HG02588 (cell line): ENCODE data around the gene RERE.

Experiments used
- ATAC-seq: cut with Tn5 transposase; IDR thresholded peaks from one replicate; pipeline ENCODE4 v1.9.1; 2021; ENCODE audit warnings: mild to moderate bottlenecking, moderate library complexity; ENCODE audit not compliant: unreplicated experiment

Gene RERE

DNA sequence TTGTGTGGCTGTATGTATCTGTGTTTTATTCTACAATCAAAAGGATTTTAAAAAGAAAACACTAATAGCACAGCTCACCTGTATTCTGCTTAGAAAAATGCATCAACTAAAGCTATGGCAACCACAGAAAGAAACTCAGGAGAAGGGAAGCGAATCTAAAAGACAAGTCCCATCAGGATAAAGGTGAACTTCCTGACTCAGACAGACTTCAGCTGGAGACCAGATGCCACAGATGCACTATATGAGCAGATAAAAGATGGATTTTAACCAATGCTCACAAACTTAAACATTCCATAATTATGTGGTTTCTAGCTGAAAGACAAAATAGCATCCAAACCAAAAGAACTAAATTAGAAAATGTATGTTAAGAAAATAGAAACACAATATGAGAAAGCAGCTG, 231.0 kb downstream of the RERE start:
- ATAC-seq, result no peak

DNA sequence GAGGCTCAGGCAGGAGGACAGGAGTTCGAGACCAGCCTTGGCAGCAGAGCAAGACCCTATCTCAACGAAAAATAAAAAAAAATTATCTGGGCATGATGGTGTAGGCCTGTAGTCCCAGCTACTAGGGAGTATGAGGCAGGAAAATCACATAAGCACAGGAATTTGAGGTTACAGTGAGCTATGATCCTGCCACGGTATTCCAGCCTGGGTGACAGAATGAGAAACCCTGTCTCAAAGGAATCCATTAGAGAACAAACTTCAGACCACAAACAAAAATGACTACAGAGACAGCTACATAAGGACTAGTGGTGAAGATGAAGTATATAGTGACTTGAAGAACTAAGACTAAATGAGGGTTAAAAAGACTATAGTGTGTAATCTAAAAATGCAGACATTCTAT, 233.1 kb downstream of the RERE start:
- no peak for ATAC-seq

GRCh38 chr1:8583031-8583430, 234.4 kb downstream of the RERE start:
- no peak for ATAC-seq

DNA sequence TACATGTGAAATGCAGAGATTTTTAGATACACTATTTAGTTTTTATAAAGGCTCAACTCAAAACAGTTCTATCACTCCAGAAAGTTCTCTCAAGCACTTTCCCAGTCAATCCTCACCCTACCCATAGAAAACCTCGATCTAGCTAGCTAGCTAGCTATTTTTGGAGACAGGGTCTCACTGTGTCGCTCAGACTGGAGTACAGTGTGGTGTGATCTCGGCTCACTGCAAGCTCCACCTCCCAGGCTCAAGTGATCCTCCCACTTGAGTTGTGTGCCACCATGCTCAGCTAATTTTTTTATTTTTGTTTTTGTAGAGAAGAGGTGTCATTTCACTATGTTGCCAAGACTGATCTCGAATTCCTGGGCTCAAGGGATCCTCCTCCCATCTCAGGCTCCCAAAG, 236.9 kb downstream of the RERE start:
- ATAC-seq, result no peak

DNA sequence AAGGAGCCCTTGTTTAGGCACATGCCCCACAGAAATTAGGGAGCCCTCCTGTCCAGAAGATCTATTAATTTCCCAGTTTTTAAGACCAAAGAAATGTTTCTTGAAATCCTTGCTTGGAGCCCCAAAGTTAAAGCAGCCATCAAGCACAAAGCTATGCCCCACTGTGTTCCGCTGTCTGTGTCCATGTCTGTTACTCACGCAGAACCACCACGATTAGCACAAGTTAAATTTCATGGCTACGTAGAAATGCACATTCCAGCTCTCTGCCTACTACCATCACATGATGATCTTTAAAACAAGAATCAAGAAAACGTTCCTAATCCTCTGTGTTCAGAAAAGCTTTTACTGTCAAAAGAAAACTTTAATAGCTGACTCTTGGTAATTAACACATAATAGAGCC, 238.5 kb downstream of the RERE start:
- no peak for ATAC-seq

- no peak for ATAC-seq
Measured at GRCh38 chr1:8578132-8578877, 239.1 kb downstream of the RERE start.

- ATAC-seq, result no peak
Measured at GRCh38 chr1:8574985-8575384, 242.5 kb downstream of the RERE start.

DNA sequence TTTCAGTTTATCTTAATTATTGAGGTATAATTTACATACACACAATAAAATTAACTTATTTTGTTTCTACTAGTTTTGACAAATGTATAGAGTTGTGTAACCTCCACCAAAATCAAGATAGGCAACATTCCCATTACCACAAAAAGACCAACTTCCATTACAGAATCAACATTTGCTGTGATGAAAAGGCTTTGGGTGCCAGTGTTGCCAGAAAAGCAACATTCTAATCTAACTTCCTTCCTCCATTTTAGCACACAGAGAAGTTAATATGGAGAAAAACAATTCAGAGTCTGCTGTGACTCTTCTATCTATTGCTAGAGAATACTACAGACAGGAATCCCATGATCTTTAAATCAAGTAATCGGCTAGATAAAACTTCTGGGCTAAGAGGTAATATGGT, 245.3 kb downstream of the RERE start:
- ATAC-seq, result no peak

- no peak for ATAC-seq
Measured at GRCh38 chr1:8571200-8571984, 246.0 kb downstream of the RERE start.

DNA sequence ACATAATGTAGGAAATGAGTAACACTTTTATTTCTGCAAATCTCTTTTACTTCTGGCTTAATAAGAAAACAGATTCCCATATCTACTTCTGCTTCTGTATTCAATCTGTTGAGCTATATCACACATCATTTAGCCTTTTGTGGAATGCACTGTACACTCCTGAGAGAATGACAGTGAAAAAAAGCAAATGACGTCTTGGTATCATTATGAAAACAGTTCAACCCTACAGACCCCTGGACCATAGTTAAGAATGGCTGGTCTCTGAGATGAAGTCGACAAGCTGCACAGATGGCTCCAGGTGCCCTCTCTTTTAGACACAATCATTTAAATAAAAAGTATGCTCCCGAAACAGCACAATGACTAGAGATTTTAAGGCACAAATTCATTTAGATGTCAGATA, 247.0 kb downstream of the RERE start:
- no peak for ATAC-seq

- ATAC-seq, result no peak
Measured at GRCh38 chr1:8569242-8569641, 248.2 kb downstream of the RERE start.

DNA sequence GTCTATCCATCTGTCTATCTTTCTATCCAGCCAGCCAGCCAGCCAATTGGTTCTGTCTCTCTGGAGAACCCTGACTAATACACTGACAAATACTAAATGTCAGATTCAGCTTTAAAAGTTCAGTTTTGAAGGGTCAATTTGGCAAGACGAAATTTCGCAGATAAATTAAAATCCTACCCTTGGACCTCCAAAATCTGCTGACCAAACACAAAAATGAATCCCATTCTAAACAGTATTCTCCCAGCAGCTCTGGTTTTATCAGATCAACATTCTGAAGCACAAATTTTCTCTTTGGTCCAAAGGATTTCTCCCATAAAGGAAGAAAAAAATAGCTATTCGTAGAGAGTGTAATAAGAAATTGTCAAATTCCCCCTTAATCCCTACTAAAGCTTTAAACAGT, 248.6 kb downstream of the RERE start:
- no peak for ATAC-seq

- ATAC-seq, result no peak
Measured at GRCh38 chr1:8567146-8567545, 250.3 kb downstream of the RERE start.

DNA sequence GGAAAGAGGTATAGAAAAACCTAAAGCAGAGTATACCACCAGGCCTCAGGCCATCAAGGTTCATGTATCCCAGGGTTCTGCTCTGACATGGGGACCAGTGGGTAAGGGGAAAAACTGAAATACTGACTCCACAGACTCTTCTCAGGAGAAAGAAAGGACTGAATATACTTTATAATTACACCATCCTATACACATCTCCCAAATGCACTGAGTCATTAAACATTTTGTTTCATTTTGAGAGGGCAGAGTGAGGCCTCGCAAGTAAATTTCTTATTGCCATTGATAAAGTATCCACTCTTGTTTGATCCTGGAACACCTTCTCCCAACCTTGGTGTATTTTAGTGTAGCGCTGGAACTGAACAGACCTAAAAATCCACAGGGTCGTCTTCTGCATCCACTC, 251.6 kb downstream of the RERE start:
- no peak for ATAC-seq

GRCh38 chr1:8563944-8564537, 253.4 kb downstream of the RERE start:
- no peak for ATAC-seq

- ATAC-seq, result no peak
Measured at GRCh38 chr1:8562881-8563865, 254.3 kb downstream of the RERE start.

GRCh38 chr1:8562222-8562621, 255.2 kb downstream of the RERE start:
- no peak for ATAC-seq

GRCh38 chr1:8560611-8561544, 256.6 kb downstream of the RERE start:
- ATAC-seq, result no peak

DNA sequence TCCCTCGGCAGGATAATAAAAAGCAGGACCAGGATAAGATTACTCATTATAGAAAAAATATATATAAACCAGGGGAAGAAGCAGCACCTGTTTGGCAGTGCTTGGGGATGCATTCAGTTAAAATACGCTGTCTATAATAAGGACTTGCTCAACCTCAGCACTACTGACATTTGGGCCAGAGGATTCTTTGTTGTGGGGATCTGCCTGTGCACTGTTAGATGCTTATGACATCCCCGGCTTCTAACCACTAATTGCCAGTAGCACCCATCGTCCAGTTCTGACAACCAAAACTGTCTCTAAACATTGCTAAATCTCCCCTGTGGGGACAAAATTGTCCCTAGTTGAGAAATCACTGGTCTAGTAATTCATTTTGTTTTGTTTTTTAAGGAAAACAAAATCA, 257.4 kb downstream of the RERE start:
- ATAC-seq, result no peak

DNA sequence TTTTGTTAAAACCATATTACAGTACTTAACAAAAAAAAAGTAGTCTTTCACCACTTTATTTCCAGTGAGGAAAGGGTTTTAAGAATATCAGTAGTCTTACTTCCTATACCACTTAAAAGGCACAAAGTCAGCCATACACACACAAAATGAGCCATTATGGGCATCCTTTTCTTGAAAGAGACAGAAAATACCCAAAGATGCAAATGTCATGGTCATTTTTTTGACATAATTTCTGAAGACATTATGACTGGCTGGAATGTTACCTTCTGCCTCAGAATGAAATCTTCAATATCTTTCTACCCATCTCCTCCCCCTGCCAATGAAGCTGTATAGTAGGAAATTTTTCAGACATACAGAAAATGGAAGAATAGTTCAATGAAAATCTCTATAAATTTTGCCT, 261.9 kb downstream of the RERE start:
- no peak for ATAC-seq
